K562 (cell line): ENCODE data around the gene RAD21L1. TPM values are rescaled to one million over a fixed set of nuclear protein-coding genes. Genes with fewer than 3 reads are reported as not detected.
A peak's percentile ranks its signal among the peaks of the same experiment; 100 is the strongest.

Source experiments
- ARID2 ChIP-seq: fragments of 450-650 bp; IDR thresholded peaks from 2 replicates; pipeline ENCODE4 v1.6.1; 2017; ENCODE audit warnings: antibody characterized with exemption, mild to moderate bottlenecking
- CXXC5 ChIP-seq: fragments of 250-450 bp; sonication (Bioruptor Pico); IDR thresholded peaks from 2 replicates; pipeline ENCODE4 v1.8.0; 2022; ENCODE audit warnings: inconsistent platforms, mild to moderate bottlenecking, moderate library complexity
- EWSR1 ChIP-seq: fragments of 450-650 bp; IDR thresholded peaks from 2 replicates; pipeline ENCODE4 v1.6.1; 2018; ENCODE audit warnings: borderline replicate concordance, mild to moderate bottlenecking, low read depth, moderate library complexity; ENCODE audit not compliant: partially characterized antibody
- FOSL1 ChIP-seq: fragments of 200-800 bp; sonication (Bioruptor generic); conservative IDR thresholded peaks from 2 replicates; pipeline ENCODE4 v1.6.1; 2016; ENCODE audit warnings: missing genetic modification characterization, missing compliant biosample characterization
- KLF10 ChIP-seq: fragments of 250-450 bp; sonication (Bioruptor Pico); IDR thresholded peaks from 2 replicates; pipeline ENCODE4 v1.6.1; 2021; ENCODE audit warnings: matching md5 sums
- KLF13 ChIP-seq: fragments of 450-650 bp; IDR thresholded peaks from 2 replicates; pipeline ENCODE4 v1.6.1; 2016; ENCODE audit warnings: missing genetic modification characterization, low read depth, mild to moderate bottlenecking, missing compliant biosample characterization, moderate library complexity, borderline replicate concordance
- MAFF ChIP-seq: IDR thresholded peaks from 2 replicates; pipeline ENCODE4 v1.6.1; 2012; ENCODE audit warnings: low read length, improper control_type of control experiment
- NFYB ChIP-seq: IDR thresholded peaks from 2 replicates; pipeline ENCODE4 v1.6.1; 2011; ENCODE audit warnings: mild to moderate bottlenecking, moderate library complexity; ENCODE audit not compliant: insufficient read length; ENCODE audit errors: extremely low read depth
- SNAPC5 ChIP-seq: fragments of 250-450 bp; sonication (Bioruptor Pico); IDR thresholded peaks from 2 replicates; pipeline ENCODE4 v1.8.0; 2021; ENCODE audit warnings: moderate library complexity, mild to moderate bottlenecking, inconsistent platforms
- SRSF7 ChIP-seq: fragments of 200-400 bp; formaldehyde crosslinking; optimal IDR thresholded peaks from 2 replicates; pipeline ENCODE3; 2017; ENCODE audit warnings: mild to moderate bottlenecking, low read depth, low read length
- TAF9B ChIP-seq: fragments of 450-650 bp; IDR thresholded peaks from 2 replicates; pipeline ENCODE4 v1.6.1; 2018; ENCODE audit warnings: mild to moderate bottlenecking; ENCODE audit not compliant: partially characterized antibody
- U2AF2 ChIP-seq: fragments of 200-400 bp; formaldehyde crosslinking; optimal IDR thresholded peaks from 2 replicates; pipeline ENCODE3; 2017; ENCODE audit warnings: low read depth, mild to moderate bottlenecking, low read length
- ZBTB26 ChIP-seq: fragments of 450-650 bp; formaldehyde crosslinking; IDR thresholded peaks from 2 replicates; pipeline ENCODE4 v1.4.0; 2022; ENCODE audit warnings: missing genetic modification characterization
- ZC3H11A ChIP-seq: IDR thresholded peaks from 2 replicates; pipeline ENCODE4 v1.6.1; 2012; ENCODE audit warnings: low read depth, low read length, improper control_type of control experiment
- ZC3H4 ChIP-seq: sonication (generic); formaldehyde crosslinking; IDR thresholded peaks from 2 replicates; pipeline ENCODE4 v1.9.0; 2021; ENCODE audit warnings: missing genetic modification reagents, borderline replicate concordance
- ZNF354B ChIP-seq: fragments of 250-450 bp; sonication (Bioruptor Pico); IDR thresholded peaks from 2 replicates; pipeline ENCODE4 v1.4.0; 2020
- polyA plus RNA-seq, 8 experiments: library from polyadenylated mRNA; depleted of rRNA in 4 of 8; stranded (reverse) in 5 of 8; unstranded in 3 of 8; fragments of >200 nt; fragmentation: Nextera tagmentation in 2 of 8; fragmentation: Illumina TruSeq in 1 of 8; extraction: Ambion mirVana in 2 of 8; extraction: Trizol in 1 of 8; gene quantifications; 2 replicates each; pipeline versions ENCODE4 v1.2.1 to v1.2.3, GENCODE V29; 2011 to 2014; ENCODE audit warnings: inconsistent platforms in 1 of 8, missing spikeins in 1 of 8
- total RNA-seq, 7 experiments: library from RNA; depleted of rRNA in 6 of 7; stranded (reverse); fragments of >200 nt in 6 of 7; fragmentation: Illumina TruSeq in 2 of 7; extraction: Trizol in 2 of 7; gene quantifications; 2 replicates each; pipeline versions ENCODE4 v1.2.1 to v1.2.3, GENCODE V29; 2011 to 2021; ENCODE audit warnings: low replicate concordance in 1 of 7
- TF ChIP-seq, protein P1 (sequence below): fragments of 450-650 bp; IDR thresholded peaks from 2 replicates; pipeline ENCODE4 v1.6.1; 2016; ENCODE audit warnings: low read depth
- TF ChIP-seq, protein P2 (sequence below): fragments of 250-450 bp; sonication (Bioruptor Pico); IDR thresholded peaks from 2 replicates; pipeline ENCODE4 v1.5.0; 2020; ENCODE audit warnings: mild to moderate bottlenecking, borderline replicate concordance

The RAD21L1 gene
- total and polyA plus RNA-seq, 9 of the 15 experiments (the other 6 are each of a cell fraction or from before 2014, with no cell fraction given), result 0.17 to 1.7 (median 0.45) TPM; not detected in 1

DNA sequence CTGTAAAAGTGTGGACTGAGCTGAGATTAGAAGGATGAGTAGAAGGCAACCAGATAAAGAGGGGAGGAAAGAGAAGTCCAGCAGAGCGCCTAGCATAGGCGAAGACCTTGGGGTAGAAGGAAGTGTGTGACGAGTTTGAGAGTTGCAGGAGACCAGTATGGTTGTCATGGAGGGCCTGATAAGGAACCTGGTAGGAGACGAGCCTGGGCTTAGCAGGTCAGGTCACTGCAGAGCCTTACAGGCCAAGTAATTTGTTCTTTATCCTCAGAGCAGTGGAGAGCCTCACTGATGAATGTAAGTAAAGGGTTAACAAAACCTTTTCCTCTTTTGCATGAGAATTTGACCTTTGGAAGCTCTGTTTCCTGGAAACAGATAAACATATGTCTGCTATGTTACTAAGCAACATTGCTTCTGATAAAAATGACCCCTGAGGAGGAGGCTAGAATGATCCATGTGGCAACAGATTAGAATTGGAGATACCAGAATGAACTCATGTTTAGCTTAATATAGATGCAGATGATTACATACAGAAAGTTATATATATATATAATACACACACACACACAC is 38.2 kb upstream of the RAD21L1 start (continued):
- TF ChIP-seq, protein P1, sequence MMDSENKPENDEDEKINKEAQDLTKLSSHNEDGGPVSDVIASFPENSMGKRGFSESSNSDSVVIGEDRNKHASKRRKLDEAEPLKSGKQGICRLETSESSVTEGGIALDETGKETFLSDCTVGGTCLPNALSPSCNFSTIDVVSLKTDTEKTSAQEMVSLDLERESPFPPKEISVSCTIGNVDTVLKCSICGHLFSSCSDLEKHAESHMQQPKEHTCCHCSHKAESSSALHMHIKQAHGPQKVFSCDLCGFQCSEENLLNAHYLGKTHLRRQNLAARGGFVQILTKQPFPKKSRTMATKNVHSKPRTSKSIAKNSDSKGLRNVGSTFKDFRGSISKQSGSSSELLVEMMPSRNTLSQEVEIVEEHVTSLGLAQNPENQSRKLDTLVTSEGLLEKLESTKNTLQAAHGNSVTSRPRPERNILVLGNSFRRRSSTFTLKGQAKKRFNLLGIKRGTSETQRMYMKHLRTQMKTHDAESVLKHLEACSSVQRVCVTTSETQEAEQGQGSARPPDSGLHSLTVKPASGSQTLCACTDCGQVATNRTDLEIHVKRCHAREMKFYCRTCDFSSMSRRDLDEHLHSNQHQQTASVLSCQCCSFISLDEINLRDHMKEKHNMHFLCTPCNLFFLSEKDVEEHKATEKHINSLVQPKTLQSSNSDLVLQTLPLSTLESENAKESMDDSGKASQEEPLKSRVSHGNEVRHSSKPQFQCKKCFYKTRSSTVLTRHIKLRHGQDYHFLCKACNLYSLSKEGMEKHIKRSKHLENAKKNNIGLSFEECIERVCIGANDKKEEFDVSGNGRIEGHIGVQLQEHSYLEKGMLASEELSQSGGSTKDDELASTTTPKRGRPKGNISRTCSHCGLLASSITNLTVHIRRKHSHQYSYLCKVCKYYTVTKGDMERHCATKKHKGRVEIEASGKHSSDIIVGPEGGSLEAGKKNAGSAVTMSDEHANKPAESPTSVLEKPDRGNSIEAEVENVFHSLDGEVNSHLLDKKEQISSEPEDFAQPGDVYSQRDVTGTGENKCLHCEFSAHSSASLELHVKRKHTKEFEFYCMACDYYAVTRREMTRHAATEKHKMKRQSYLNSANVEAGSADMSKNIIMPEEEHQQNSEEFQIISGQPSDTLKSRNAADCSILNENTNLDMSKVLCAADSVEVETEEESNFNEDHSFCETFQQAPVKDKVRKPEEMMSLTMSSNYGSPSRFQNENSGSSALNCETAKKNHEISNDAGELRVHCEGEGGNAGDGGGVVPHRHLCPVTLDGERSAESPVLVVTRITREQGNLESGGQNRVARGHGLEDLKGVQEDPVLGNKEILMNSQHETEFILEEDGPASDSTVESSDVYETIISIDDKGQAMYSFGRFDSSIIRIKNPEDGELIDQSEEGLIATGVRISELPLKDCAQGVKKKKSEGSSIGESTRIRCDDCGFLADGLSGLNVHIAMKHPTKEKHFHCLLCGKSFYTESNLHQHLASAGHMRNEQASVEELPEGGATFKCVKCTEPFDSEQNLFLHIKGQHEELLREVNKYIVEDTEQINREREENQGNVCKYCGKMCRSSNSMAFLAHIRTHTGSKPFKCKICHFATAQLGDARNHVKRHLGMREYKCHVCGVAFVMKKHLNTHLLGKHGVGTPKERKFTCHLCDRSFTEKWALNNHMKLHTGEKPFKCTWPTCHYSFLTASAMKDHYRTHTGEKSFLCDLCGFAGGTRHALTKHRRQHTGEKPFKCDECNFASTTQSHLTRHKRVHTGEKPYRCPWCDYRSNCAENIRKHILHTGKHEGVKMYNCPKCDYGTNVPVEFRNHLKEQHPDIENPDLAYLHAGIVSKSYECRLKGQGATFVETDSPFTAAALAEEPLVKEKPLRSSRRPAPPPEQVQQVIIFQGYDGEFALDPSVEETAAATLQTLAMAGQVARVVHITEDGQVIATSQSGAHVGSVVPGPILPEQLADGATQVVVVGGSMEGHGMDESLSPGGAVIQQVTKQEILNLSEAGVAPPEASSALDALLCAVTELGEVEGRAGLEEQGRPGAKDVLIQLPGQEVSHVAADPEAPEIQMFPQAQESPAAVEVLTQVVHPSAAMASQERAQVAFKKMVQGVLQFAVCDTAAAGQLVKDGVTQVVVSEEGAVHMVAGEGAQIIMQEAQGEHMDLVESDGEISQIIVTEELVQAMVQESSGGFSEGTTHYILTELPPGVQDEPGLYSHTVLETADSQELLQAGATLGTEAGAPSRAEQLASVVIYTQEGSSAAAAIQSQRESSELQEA, result no peak
- TF ChIP-seq SNAPC5 (CRISPR knock-in tag), result no peak
- TF ChIP-seq KLF10 (CRISPR knock-in tag), result no peak
- no peak for TF ChIP-seq ZC3H11A
- no peak for TF ChIP-seq KLF13 (tag)
- no peak for TF ChIP-seq ZNF354B (CRISPR knock-in tag)
- TF ChIP-seq, protein P2, sequence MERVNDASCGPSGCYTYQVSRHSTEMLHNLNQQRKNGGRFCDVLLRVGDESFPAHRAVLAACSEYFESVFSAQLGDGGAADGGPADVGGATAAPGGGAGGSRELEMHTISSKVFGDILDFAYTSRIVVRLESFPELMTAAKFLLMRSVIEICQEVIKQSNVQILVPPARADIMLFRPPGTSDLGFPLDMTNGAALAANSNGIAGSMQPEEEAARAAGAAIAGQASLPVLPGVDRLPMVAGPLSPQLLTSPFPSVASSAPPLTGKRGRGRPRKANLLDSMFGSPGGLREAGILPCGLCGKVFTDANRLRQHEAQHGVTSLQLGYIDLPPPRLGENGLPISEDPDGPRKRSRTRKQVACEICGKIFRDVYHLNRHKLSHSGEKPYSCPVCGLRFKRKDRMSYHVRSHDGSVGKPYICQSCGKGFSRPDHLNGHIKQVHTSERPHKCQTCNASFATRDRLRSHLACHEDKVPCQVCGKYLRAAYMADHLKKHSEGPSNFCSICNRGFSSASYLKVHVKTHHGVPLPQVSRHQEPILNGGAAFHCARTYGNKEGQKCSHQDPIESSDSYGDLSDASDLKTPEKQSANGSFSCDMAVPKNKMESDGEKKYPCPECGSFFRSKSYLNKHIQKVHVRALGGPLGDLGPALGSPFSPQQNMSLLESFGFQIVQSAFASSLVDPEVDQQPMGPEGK (CRISPR knock-in tag), result no peak
- TF ChIP-seq SRSF7, result no peak
- TF ChIP-seq ZBTB26, result no peak
- TF ChIP-seq FOSL1 (tag), result peak; percentile 60
- TF ChIP-seq TAF9B, result peak; percentile 30
- no peak for TF ChIP-seq EWSR1
- TF ChIP-seq MAFF, result no peak
- no peak for TF ChIP-seq NFYB
- TF ChIP-seq ARID2, result no peak
- TF ChIP-seq CXXC5, result no peak; the same call in 1 of the 2 replicates
- TF ChIP-seq U2AF2, result no peak
- no peak for TF ChIP-seq ZC3H4 (CRISPR knock-in tag)
